ENCODE measurements around the gene UBE3D.
"Not testable (repeated sequence)": the region's sequence is repeated elsewhere in the genome, so short reads cannot be mapped to it uniquely, and the experiment has no call there.

Gene UBE3D

GRCh38 chr6:82893889-82894652 is 171.6 kb downstream of the UBE3D start:
- no peak for TF ChIP-seq CTCF (conservative IDR thresholded peaks at IDR 0.05; ENCODE audit: low read length)
- no peak for DNase-seq (ENCODE audit: low read depth)
- H3K4me3 ChIP-seq (ENCODE audit: low read length): no peak overlapping the region

GRCh38 chr6:82891503-82891902 is 174.1 kb downstream of the UBE3D start:
- DNase-seq (ENCODE audit: low read depth): not testable (repeated sequence)

GRCh38 chr6:82891076-82891475 is 174.6 kb downstream of the UBE3D start:
- H3K4me3 ChIP-seq (ENCODE audit: low read length): no peak overlapping the region

More at GRCh38 chr6:82891503-82891902, 174.1 kb downstream of the UBE3D start:
- not testable (repeated sequence) for H3K4me3 ChIP-seq (ENCODE audit: low read length)

GRCh38 chr6:82890240-82890639 is 175.4 kb downstream of the UBE3D start:
- TF ChIP-seq CTCF (conservative IDR thresholded peaks at IDR 0.05; ENCODE audit: low read length): no peak
- H3K4me3 ChIP-seq (ENCODE audit: low read length): no peak overlapping the region
- DNase-seq (ENCODE audit: low read depth): no peak

More at GRCh38 chr6:82891076-82891475, 174.6 kb downstream of the UBE3D start:
- DNase-seq (ENCODE audit: low read depth): peak; percentile 63
- no peak for TF ChIP-seq CTCF (conservative IDR thresholded peaks at IDR 0.05; ENCODE audit: low read length)

- H3K4me3 ChIP-seq (ENCODE audit: low read length): no peak overlapping the region
- TF ChIP-seq CTCF (conservative IDR thresholded peaks at IDR 0.05; ENCODE audit: low read length): no peak
- no peak for DNase-seq (ENCODE audit: low read depth)
Observed at GRCh38 chr6:82889143-82889542, 176.5 kb downstream of the UBE3D start.

GRCh38 chr6:82882363-82883023 is 183.1 kb downstream of the UBE3D start:
- TF ChIP-seq CTCF (conservative IDR thresholded peaks at IDR 0.05; ENCODE audit: low read length): no peak
- no peak for DNase-seq (ENCODE audit: low read depth)
- no peak overlapping the region for H3K4me3 ChIP-seq (ENCODE audit: low read length)

- DNase-seq (ENCODE audit: low read depth): no peak
- TF ChIP-seq CTCF (conservative IDR thresholded peaks at IDR 0.05; ENCODE audit: low read length): no peak
- H3K4me3 ChIP-seq (ENCODE audit: low read length): no peak overlapping the region
Observed at GRCh38 chr6:82881519-82881918, 184.1 kb downstream of the UBE3D start.
